ENCODE results near the gene ARHGAP31. TPM values are rescaled to one million over a fixed set of nuclear protein-coding genes. Genes with fewer than 3 reads are reported as not detected.

The ARHGAP31 gene
- total RNA-seq, 1 donor from 2014 or later = 48.1 TPM

- Histone ChIP-seq H3K9me3 (ENCODE audit: insufficient read depth, low read depth, low read length) (no peaks in the 10 kb centered on the region), H3K27me3 (ENCODE audit: insufficient read depth, low read length) (no peaks in the 10 kb centered on the region), H3K4me3 (ENCODE audit: insufficient read depth, low read depth, low read length) (no peak overlapping the region), H4K20me1 (ENCODE audit: insufficient read depth, low read length) (no peaks in the 10 kb centered on the region), H3K27ac (ENCODE audit: low read depth, low read length) (no peak overlapping the region), H3K79me2 (ENCODE audit: insufficient read depth, low read length) (peaks cover 76% of the 10 kb centered on the region), H3K4me2 (ENCODE audit: low read length) (no peak overlapping the region), H3K9ac (ENCODE audit: low read length) (no peak overlapping the region), H2AFZ (ENCODE audit: low read depth, low read length) (no peak overlapping the region), H3K36me3 (ENCODE audit: insufficient read depth, low read length) (peaks cover 11% of the 10 kb centered on the region), H3K4me1 (ENCODE audit: insufficient read depth, low read length) (peaks cover 33% of the 10 kb centered on the region)
- Mint-ChIP-seq H3K27me3 (ENCODE audit: low read depth, unreplicated experiment) (no peaks in the 10 kb centered on the region), H3K9me3 (ENCODE audit: unreplicated experiment) (no peaks in the 10 kb centered on the region), H3K4me1 (ENCODE audit: low read depth, unreplicated experiment) (peaks cover 67% of the 10 kb centered on the region), H3K36me3 (ENCODE audit: low read depth, unreplicated experiment) (peaks cover 10% of the 10 kb centered on the region), H3K4me3 (ENCODE audit: unreplicated experiment) (no peak overlapping the region), H3K27ac (ENCODE audit: unreplicated experiment) (no peak overlapping the region)
- FAIRE-seq = no peak
- no peak for DNase-seq (ENCODE audit: low read depth)
- TF ChIP-seq CTCF (IDR thresholded peaks at IDR 0.05; ENCODE audit: insufficient read depth, low read depth, low read length) (no peak), EZH2 (IDR thresholded peaks at IDR 0.05; ENCODE audit: insufficient read depth, low read length) (no peak)
Measured at GRCh38 chr3:119314821-119315220, 20.6 kb downstream of the ARHGAP31 start.

- H3K4me3 ChIP-seq (ENCODE audit: insufficient read depth, low read depth, low read length) = no peak overlapping the region
- TF ChIP-seq EZH2 (IDR thresholded peaks at IDR 0.05; ENCODE audit: insufficient read depth, low read length) = no peak
- TF ChIP-seq CTCF (IDR thresholded peaks at IDR 0.05; ENCODE audit: insufficient read depth, low read depth, low read length) = no peak
- no peaks in the 10 kb centered on the region for H4K20me1 ChIP-seq (ENCODE audit: insufficient read depth, low read length)
- H3K27ac Mint-ChIP-seq (ENCODE audit: unreplicated experiment) = no peak overlapping the region
- H3K27ac ChIP-seq (ENCODE audit: low read depth, low read length) = no peak overlapping the region
- no peak overlapping the region for H3K4me2 ChIP-seq (ENCODE audit: low read length)
- H3K4me1 ChIP-seq (ENCODE audit: insufficient read depth, low read length) = peaks cover 25% of the 10 kb centered on the region
- no peak for FAIRE-seq
- peaks cover 67% of the 10 kb centered on the region for H3K4me1 Mint-ChIP-seq (ENCODE audit: low read depth, unreplicated experiment)
- no peaks in the 10 kb centered on the region for H3K9me3 Mint-ChIP-seq (ENCODE audit: unreplicated experiment)
- no peak overlapping the region for H3K9ac ChIP-seq (ENCODE audit: low read length)
- H3K27me3 ChIP-seq (ENCODE audit: insufficient read depth, low read length) = no peaks in the 10 kb centered on the region
- H3K36me3 ChIP-seq (ENCODE audit: insufficient read depth, low read length) = peaks cover 11% of the 10 kb centered on the region
- no peak overlapping the region for H3K4me3 Mint-ChIP-seq (ENCODE audit: unreplicated experiment)
- peaks cover 8% of the 10 kb centered on the region for H3K36me3 Mint-ChIP-seq (ENCODE audit: low read depth, unreplicated experiment)
- no peak overlapping the region for H2AFZ ChIP-seq (ENCODE audit: low read depth, low read length)
- no peaks in the 10 kb centered on the region for H3K9me3 ChIP-seq (ENCODE audit: insufficient read depth, low read depth, low read length)
- H3K27me3 Mint-ChIP-seq (ENCODE audit: low read depth, unreplicated experiment) = no peaks in the 10 kb centered on the region
- DNase-seq (ENCODE audit: low read depth) = no peak
- H3K79me2 ChIP-seq (ENCODE audit: insufficient read depth, low read length) = peaks cover 85% of the 10 kb centered on the region
Measured at GRCh38 chr3:119315600-119316312, 21.6 kb downstream of the ARHGAP31 start.

- no peaks in the 10 kb centered on the region for H3K27me3 Mint-ChIP-seq (ENCODE audit: low read depth, unreplicated experiment)
- H3K4me1 Mint-ChIP-seq (ENCODE audit: low read depth, unreplicated experiment) = peaks cover 65% of the 10 kb centered on the region
- no peaks in the 10 kb centered on the region for H3K9me3 ChIP-seq (ENCODE audit: insufficient read depth, low read depth, low read length)
- no peak overlapping the region for H3K9ac ChIP-seq (ENCODE audit: low read length)
- H3K4me1 ChIP-seq (ENCODE audit: insufficient read depth, low read length) = peaks cover 19% of the 10 kb centered on the region
- no peak overlapping the region for H3K4me2 ChIP-seq (ENCODE audit: low read length)
- H3K4me3 Mint-ChIP-seq (ENCODE audit: unreplicated experiment) = no peak overlapping the region
- H2AFZ ChIP-seq (ENCODE audit: low read depth, low read length) = no peak overlapping the region
- H3K27ac Mint-ChIP-seq (ENCODE audit: unreplicated experiment) = no peak overlapping the region
- no peaks in the 10 kb centered on the region for H3K27me3 ChIP-seq (ENCODE audit: insufficient read depth, low read length)
- DNase-seq (ENCODE audit: low read depth) (no peak), FAIRE-seq (no peak)
- H3K79me2 ChIP-seq (ENCODE audit: insufficient read depth, low read length) = peaks cover 90% of the 10 kb centered on the region
- no peak overlapping the region for H3K4me3 ChIP-seq (ENCODE audit: insufficient read depth, low read depth, low read length)
- no peak overlapping the region for H3K27ac ChIP-seq (ENCODE audit: low read depth, low read length)
- no peaks in the 10 kb centered on the region for H3K9me3 Mint-ChIP-seq (ENCODE audit: unreplicated experiment)
- TF ChIP-seq CTCF (IDR thresholded peaks at IDR 0.05; ENCODE audit: insufficient read depth, low read depth, low read length) (no peak), EZH2 (IDR thresholded peaks at IDR 0.05; ENCODE audit: insufficient read depth, low read length) (no peak)
- peaks cover 11% of the 10 kb centered on the region for H3K36me3 ChIP-seq (ENCODE audit: insufficient read depth, low read length)
- no peaks in the 10 kb centered on the region for H4K20me1 ChIP-seq (ENCODE audit: insufficient read depth, low read length)
- peaks cover 11% of the 10 kb centered on the region for H3K36me3 Mint-ChIP-seq (ENCODE audit: low read depth, unreplicated experiment)
Measured at GRCh38 chr3:119316313-119316670, 22.1 kb downstream of the ARHGAP31 start.
